Activated T-helper 1 cell treated with anti-CD3 and anti-CD28 coated beads, Interleukin-12 subunit alpha, Interleukin-12 subunit beta, Interleukin-2, Interleukin-4 antibody, amounts not matched to agents 30 ng/mL and 10 ng/mL and 1 ng/mL, durations not matched to agents 14 hours and 24 hours and 36 hours (primary cell): Measurements from ENCODE around the gene NKAIN4. TPM values are rescaled to one million over a fixed set of nuclear protein-coding genes. Genes with fewer than 3 reads are reported as not detected.
A peak's percentile ranks its signal among the peaks of the same experiment; 100 is the strongest.

Source experiments
- DNase-seq: peaks from one replicate; pipeline ENCODE4 v3.0.0; 2021; ENCODE audit warnings: low spot score
- H3K27ac Mint-ChIP-seq: one replicate; pipeline ENCODE4 v1.8.0; 2021; ENCODE audit warnings: mild to moderate bottlenecking, mixed read lengths
- H3K27me3 Mint-ChIP-seq: one replicate; pipeline ENCODE4 v1.8.0; 2022; ENCODE audit warnings: mild to moderate bottlenecking, moderate library complexity, mixed read lengths; ENCODE audit not compliant: insufficient read depth
- H3K36me3 Mint-ChIP-seq: one replicate; pipeline ENCODE4 v1.8.0; 2021; ENCODE audit warnings: low read depth, mixed read lengths
- H3K4me1 Mint-ChIP-seq: one replicate; pipeline ENCODE4 v1.8.0; 2021; ENCODE audit warnings: low read depth, mixed read lengths
- H3K4me3 Mint-ChIP-seq: one replicate; pipeline ENCODE4 v1.8.0; 2021; ENCODE audit warnings: mild to moderate bottlenecking, moderate library complexity, mixed read lengths
- H3K9me3 Mint-ChIP-seq: one replicate; pipeline ENCODE4 v1.8.0; 2021; ENCODE audit warnings: mixed read lengths
- intact Hi-C: fragments of 100-400 bp; cut with micrococcal nuclease; formaldehyde crosslinking; loops from one replicate; pipeline ENCODE4 v1.15.1; 2024
- total RNA-seq: library from RNA; stranded (reverse); gene quantifications from 2 replicates; pipeline ENCODE4 v1.2.3, GENCODE V29; 2022

NKAIN4 gene
- total RNA-seq, 1 donor from 2014 or later, result not detected

GRCh38 chr20:63277466-63278272 is 23.4 kb upstream of the NKAIN4 start:
- no peak for DNase-seq
- peaks cover 16% of the 10 kb centered on the region for H3K4me1 Mint-ChIP-seq
- H3K36me3 Mint-ChIP-seq, result peaks cover 5% of the 10 kb centered on the region
- H3K27me3 Mint-ChIP-seq, result no peaks in the 10 kb centered on the region
- no peak overlapping the region for H3K4me3 Mint-ChIP-seq
- intact Hi-C loops, result no loop called here
- no peak overlapping the region for H3K27ac Mint-ChIP-seq
- H3K9me3 Mint-ChIP-seq, result no peaks in the 10 kb centered on the region

DNA sequence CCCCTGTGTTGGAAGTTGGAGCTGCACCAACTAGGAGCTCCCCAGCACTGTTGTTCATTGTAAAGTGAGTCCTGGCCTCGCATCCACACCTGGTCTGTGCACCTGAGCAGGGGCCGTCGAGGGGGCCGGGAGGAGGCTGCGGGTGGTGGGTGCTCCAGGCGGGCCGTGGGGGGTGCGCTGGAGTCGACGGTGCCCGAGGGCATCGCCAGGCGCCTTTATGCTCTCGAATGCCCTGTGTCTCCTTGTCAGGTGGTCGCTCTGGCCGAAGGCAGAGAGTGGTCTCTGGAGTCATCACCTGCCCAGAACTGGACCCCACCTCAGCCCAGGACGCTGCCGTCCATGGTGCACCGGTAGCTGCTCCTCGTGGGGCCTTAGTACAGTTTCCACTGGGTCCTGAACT is 22.7 kb upstream of the NKAIN4 start:
- Mint-ChIP-seq H3K4me1 (peaks cover 16% of the 10 kb centered on the region), H3K4me3 (no peak overlapping the region), H3K27ac (no peak overlapping the region), H3K9me3 (no peaks in the 10 kb centered on the region), H3K27me3 (no peaks in the 10 kb centered on the region), H3K36me3 (peaks cover 5% of the 10 kb centered on the region)
- DNase-seq, result no peak
- intact Hi-C loops, result no loop called here

DNA sequence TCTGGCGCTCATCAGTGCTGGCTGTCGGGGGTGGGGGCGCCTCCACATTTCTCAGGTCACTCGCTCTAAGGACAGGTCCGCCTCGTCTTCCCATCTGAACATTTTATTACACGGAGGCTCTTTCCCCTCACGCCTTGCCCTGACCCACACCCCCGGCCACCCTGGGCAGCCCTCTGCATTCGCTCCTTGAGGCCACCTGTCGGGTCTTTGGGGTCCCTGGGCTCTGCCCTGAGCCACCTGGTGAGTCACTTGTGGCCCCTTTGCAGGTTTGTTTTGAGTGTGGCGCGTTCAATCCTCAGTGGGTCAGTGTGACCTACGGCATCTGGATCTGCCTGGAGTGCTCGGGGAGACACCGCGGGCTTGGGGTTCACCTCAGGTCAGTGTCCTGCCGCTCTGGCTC is 21.6 kb upstream of the NKAIN4 start:
- H3K36me3 Mint-ChIP-seq, result peaks cover 5% of the 10 kb centered on the region
- peaks cover 23% of the 10 kb centered on the region for H3K4me1 Mint-ChIP-seq
- H3K27me3 Mint-ChIP-seq, result no peaks in the 10 kb centered on the region
- no peak overlapping the region for H3K27ac Mint-ChIP-seq
- DNase-seq, result no peak
- H3K4me3 Mint-ChIP-seq, result peak overlapping the region; percentile 64
- no peaks in the 10 kb centered on the region for H3K9me3 Mint-ChIP-seq
- intact Hi-C loops, result no loop called here

DNA sequence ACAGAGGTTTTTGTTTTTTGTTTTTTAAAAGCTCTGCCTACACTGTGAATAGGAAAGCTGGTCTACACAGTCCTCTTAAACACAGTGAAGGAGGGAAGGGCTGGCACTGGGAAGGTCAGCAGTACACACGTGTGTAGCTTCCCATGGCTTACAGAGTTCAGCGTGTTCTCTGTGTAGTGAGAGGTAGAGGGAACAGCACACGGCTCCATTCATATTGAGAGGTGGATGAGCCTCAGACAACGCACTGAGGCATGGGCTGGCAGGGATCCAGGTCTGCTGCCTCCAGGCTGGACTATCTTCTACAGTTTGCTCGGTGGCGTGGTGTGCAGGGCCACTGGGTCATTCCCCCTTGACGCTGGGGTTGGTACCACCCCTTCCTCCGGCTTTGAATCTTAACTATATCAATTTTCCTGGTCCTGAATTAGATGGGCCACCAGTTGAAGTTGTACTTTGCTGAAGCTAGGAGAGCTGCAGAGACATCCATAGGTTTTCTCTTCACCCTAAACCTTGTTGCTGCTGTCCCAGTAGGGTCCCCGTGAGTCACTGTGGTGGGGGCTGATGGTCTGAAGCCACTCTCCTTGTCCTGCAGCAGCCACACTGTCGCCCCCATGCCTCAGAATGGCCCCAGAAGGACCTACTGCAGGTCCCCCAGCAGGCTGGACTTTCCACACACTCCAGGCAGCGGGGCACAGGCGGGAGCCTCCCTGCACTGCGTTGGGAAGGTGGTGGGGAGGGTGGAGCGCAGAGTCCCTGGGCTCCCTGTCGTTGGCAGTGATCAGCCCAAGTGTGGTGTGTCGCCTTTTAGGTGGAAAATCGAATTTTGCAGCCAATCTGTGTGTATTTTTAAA is 20.3 kb upstream of the NKAIN4 start:
- Mint-ChIP-seq H3K27me3 (peaks cover 2% of the 10 kb centered on the region), H3K27ac (no peak overlapping the region), H3K4me1 (peaks cover 23% of the 10 kb centered on the region), H3K4me3 (peak overlapping the region; percentile 64), H3K9me3 (no peaks in the 10 kb centered on the region), H3K36me3 (peaks cover 5% of the 10 kb centered on the region)
- intact Hi-C loops, result loop anchor here (5.0 kb wide), 4 partner anchors 337 to 1037 kb away; partner anchors contain the start of genes GID8, OSBPL2, PCMTD2 and TCEA2
- no peak for DNase-seq

DNA sequence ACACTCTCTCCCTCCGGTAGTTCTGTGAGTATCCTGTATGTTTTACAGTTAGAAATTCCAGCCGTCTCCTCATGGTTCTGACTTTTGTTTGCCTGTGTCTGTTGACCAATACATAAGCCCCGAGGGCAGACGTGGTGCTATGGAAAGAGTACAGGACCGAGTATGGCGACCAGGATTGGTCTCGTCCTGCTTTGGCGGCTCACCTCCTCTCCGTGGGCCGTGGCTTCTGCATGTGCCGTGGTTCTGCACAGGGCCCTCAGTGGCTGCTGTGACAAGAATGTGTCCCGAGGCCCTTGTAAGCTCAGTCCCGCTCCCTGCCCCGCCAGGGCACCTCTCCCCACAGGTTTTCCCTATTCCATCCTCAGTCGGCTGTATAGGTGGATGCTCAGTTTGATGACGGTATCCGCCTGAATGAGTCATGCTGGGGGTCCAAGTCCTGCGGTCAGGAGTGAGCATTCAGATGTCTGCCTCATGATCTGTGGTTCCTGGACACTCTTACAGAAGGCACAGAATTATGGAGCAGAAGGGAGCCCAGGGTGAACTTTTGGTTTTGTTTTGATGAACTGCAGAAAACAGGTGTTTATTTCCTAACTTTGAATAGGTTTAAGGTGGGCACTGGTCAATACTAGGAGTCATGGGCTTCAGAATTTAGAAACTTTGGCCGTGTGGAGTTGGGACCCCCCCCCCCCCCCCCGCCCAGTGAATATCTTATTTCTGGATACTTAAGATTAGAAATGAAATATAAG is 19.5 kb upstream of the NKAIN4 start:
- H3K27me3 Mint-ChIP-seq, result peaks cover 2% of the 10 kb centered on the region
- peaks cover 23% of the 10 kb centered on the region for H3K4me1 Mint-ChIP-seq
- peak overlapping the region; percentile 89 for H3K27ac Mint-ChIP-seq
- no peak for DNase-seq
- H3K36me3 Mint-ChIP-seq, result peaks cover 2% of the 10 kb centered on the region
- peak overlapping the region; percentile 98 for H3K4me3 Mint-ChIP-seq
- intact Hi-C loops, result loop anchor here (2.0 to 5.0 kb wide), 5 partner anchors 169 to 1037 kb away; partner anchors contain the start of genes GID8, OSBPL2, PCMTD2 and TCEA2
- no peaks in the 10 kb centered on the region for H3K9me3 Mint-ChIP-seq

DNA sequence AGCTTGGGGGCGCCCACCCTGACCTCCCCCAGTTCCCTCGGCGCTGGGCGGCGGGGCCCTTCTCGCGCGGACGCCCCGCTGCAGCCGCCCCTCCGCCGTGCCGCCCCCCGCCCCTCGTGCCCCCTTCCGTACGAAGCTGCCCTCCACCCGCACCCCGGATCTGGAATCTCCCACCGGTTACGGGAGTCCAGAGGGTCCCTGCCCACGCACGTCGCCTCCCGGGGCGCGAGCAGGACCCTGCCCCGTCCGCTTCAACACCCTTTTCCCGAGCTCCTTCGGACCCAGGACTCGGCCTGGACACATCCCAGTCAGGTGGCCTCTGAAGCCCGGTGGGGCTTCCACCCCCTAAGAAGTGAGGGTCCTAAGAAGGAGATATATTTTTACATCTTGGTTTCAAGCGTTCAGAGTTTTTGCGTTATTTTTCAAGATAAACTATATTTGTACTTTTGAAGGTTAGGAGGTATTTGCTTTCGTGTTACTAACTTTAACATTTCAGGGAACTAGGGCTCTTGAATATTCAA is 18.9 kb upstream of the NKAIN4 start:
- intact Hi-C loops, result loop anchor here (2.0 to 5.0 kb wide), 5 partner anchors 170 to 1036 kb away; partner anchors contain the start of genes GID8, OSBPL2, PCMTD2 and TCEA2
- peaks cover 2% of the 10 kb centered on the region for H3K27me3 Mint-ChIP-seq
- H3K4me1 Mint-ChIP-seq, result peaks cover 23% of the 10 kb centered on the region
- no peak for DNase-seq
- peak overlapping the region; percentile 89 for H3K27ac Mint-ChIP-seq
- H3K9me3 Mint-ChIP-seq, result no peaks in the 10 kb centered on the region
- peak overlapping the region; percentile 98 for H3K4me3 Mint-ChIP-seq
- H3K36me3 Mint-ChIP-seq, result peaks cover 2% of the 10 kb centered on the region

DNA sequence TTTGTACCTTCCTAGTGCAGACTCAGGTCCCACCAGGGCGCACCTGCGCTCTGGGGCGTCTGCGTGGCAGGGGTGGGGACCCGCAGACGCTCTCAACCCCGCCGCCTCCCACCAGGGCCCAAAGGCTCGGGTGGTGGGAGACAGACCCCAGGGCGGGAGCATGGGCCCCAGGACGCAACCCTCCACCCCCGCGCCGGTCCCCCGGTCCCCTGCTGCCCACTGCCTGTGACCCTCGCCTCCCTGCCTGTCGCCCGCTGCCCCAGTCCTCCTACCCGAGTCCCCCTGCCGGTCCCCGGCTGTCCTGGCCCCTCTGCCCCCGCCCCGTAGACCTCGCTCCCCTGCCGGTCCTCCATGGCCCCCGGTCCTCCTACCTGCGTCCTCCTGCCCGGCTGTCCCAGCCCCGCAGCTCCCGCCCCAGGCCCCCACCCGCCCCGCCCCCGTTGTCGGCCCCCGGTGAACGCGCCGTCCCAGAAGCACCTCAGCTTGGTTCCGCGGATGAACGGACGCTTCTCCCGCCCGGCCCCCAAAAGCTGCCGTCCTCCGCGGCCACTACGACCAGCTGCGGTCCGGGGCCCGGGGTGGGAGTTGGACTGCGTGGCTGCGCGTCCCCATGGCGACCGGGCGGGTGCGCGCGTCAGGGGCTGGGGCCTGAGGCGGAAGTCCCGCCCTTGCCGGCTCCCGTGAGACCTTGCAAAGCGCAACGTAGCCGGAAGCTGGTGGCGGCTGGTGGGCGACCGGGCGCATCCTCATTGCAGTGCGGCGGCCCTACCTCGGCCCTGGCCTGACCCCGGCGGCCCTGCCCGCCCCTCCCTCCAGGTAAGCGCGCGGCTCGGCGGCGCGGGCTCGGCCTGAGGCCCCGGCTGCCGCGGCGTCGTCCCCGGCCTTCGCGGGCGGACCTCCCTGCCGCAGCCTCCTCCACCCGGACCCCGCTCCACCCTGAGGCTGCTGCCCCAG is 18.1 kb upstream of the NKAIN4 start, which contains the start of gene ARFGAP1:
Gene ARFGAP1 (plus strand): TSS at position 709 of the 954 bp plus-strand sequence. CDS start 2,768 bp downstream, outside the sequence.
- intact Hi-C loops, result loop anchor here (1.0 to 5.0 kb wide), 7 partner anchors 56 to 1035 kb away; partner anchors contain the start of genes GID8, OSBPL2, PCMTD2 and TCEA2
- Mint-ChIP-seq H3K36me3 (peaks cover 2% of the 10 kb centered on the region), H3K27ac (peak within 1 kb of the TSS; percentile 89), H3K27me3 (peaks cover 4% of the 10 kb centered on the region), H3K4me1 (peaks cover 23% of the 10 kb centered on the region), H3K9me3 (no peaks in the 10 kb centered on the region), H3K4me3 (peak within 1 kb of the TSS; percentile 98)
- DNase-seq, result peak; percentile 86

GRCh38 chr20:63270606-63271325 is 16.5 kb upstream of the NKAIN4 start:
- intact Hi-C loops, result loop anchor here (5.0 kb wide), 4 partner anchors 333 to 1033 kb away; partner anchors contain the start of genes GID8, OSBPL2, PCMTD2 and TCEA2
- Mint-ChIP-seq H3K4me1 (peaks cover 23% of the 10 kb centered on the region), H3K36me3 (peaks cover 2% of the 10 kb centered on the region), H3K27ac (no peak overlapping the region), H3K4me3 (peak overlapping the region; percentile 85), H3K9me3 (no peaks in the 10 kb centered on the region), H3K27me3 (peaks cover 4% of the 10 kb centered on the region)
- DNase-seq, result no peak

DNA sequence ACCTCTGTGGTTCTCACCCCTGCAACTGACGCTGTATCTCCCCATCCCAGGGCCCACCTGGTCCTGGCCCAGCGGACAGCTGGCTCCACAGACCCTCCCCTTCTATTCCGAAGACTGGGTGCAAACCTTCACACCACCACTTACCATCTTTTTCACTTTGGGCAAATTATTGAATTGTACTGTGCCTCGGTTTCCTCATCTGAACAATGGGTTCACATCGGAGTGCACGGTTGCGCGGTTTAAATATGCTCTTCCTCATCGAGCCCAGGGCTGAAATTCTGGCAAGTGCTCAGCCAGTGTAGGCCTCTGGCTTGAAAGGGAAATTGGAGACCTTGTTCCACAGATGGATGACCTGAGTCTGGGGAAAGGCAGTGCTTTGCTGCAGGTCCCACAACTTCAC is 15.5 kb upstream of the NKAIN4 start:
- Mint-ChIP-seq H3K27me3 (peaks cover 4% of the 10 kb centered on the region), H3K4me1 (peaks cover 22% of the 10 kb centered on the region), H3K36me3 (peaks cover 2% of the 10 kb centered on the region), H3K27ac (no peak overlapping the region), H3K4me3 (peak overlapping the region; percentile 67), H3K9me3 (no peaks in the 10 kb centered on the region)
- intact Hi-C loops, result loop anchor here (5.0 kb wide), 4 partner anchors 332 to 1032 kb away; partner anchors contain the start of genes GID8, OSBPL2, PCMTD2 and TCEA2
- no peak for DNase-seq

DNA sequence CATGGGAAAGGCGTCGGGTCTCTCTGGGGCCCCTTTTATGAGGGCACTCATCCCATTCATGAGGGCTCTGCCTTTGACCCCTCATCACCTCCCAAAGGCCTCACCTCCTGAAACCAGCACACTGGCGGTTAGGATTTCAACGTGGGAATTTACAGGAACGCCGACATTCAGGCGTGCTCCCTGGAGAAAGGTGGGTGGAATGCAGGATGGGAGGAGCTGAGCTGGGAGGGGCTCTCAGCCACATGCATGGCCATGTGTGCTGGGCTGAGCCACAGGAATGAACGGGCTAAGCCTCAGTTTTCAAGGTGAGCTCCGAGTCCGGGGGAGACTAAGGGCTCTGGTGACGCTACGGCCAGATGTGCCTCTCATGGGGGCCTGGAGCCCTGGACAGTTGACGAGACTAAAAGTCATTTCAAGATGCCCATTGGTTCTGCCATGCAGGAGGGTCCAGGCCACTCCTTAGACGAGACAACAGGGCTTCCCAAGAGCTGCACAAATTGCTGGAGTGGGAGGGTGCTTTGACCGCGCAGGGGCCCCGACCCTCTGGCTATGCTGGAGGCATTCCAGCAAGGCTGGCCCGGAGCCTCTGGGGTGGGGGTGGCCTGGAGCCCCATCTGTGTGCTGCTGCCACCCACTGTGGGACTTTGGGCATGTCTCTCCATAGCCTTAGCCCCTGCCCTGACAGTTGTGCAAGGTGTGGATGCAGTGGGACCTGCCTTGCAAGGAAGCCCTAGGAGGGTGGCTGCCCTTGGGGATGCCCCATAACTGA is 14.6 kb upstream of the NKAIN4 start:
- Mint-ChIP-seq H3K9me3 (no peaks in the 10 kb centered on the region), H3K27ac (no peak overlapping the region), H3K4me3 (no peak overlapping the region), H3K36me3 (peaks cover 2% of the 10 kb centered on the region), H3K4me1 (peaks cover 13% of the 10 kb centered on the region), H3K27me3 (peaks cover 4% of the 10 kb centered on the region)
- intact Hi-C loops, result no loop called here
- DNase-seq, result no peak
